ENCODE data around the gene SYCE1.

DNA sequence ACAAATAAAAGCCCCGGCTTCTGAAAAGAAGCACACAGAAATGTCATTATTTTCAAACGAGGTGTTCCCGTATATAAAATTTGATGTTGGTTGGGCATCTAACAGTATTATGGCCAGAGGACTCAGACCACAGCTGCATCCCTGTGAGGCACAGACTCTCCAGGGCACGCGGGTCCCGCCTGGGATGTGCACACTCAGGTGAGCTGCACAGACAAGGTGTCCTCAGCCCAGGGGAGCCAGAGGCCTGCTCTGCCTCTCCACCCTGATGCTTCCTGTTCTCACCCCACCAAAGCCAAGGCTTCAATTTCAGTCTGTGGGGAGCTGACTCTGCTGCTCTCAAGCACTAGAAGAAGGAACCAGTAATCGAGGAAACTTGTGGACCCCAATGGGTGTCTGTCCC, 39.9 kb downstream of the SYCE1 start:
- no peak for TF ChIP-seq POLR2A (IDR thresholded peaks at IDR 0.05)
- TF ChIP-seq CTCF (IDR thresholded peaks at IDR 0.05) = no peak
